Measurements from ENCODE around the gene MRPS10.

Gene MRPS10

GRCh38 chr6:42228305-42228704 is 10.6 kb upstream of the MRPS10 start:
- TF ChIP-seq CTCF (IDR thresholded peaks at IDR 0.05; ENCODE audit: low read depth, low read length, missing control alignments) = no peak
- no peak for DNase-seq
- H3K36me3 ChIP-seq (replicated peaks) = peaks cover 7% of the 10 kb centered on the region
- no peaks in the 10 kb centered on the region for H3K27me3 ChIP-seq (replicated peaks)
- H3K4me3 ChIP-seq (ENCODE audit: low read depth, low read length) = no peak overlapping the region
- H3K27ac ChIP-seq = no peak overlapping the region
- in situ Hi-C loops (cut with HindIII; ENCODE audit: low pct_ligation_motif_present, low sequenced_read_pairs) = no loop called here

GRCh38 chr6:42227173-42227850 is 9.7 kb upstream of the MRPS10 start:
- peaks cover 4% of the 10 kb centered on the region for H3K36me3 ChIP-seq (replicated peaks)
- in situ Hi-C loops (cut with HindIII; ENCODE audit: low pct_ligation_motif_present, low sequenced_read_pairs) = no loop called here
- no peak for DNase-seq
- TF ChIP-seq CTCF (IDR thresholded peaks at IDR 0.05; ENCODE audit: low read depth, low read length, missing control alignments) = no peak
- no peaks in the 10 kb centered on the region for H3K27me3 ChIP-seq (replicated peaks)
- no peak overlapping the region for H3K4me3 ChIP-seq (ENCODE audit: low read depth, low read length)
- H3K27ac ChIP-seq = peak overlapping the region; percentile 74

- Histone ChIP-seq H3K27ac (peak overlapping the region; percentile 74), H3K4me3 (ENCODE audit: low read depth, low read length) (no peak overlapping the region), H3K36me3 (replicated peaks) (peaks cover 4% of the 10 kb centered on the region), H3K27me3 (replicated peaks) (no peaks in the 10 kb centered on the region)
- TF ChIP-seq CTCF (IDR thresholded peaks at IDR 0.05; ENCODE audit: low read depth, low read length, missing control alignments) = no peak
- in situ Hi-C loops (cut with HindIII; ENCODE audit: low pct_ligation_motif_present, low sequenced_read_pairs) = no loop called here
- DNase-seq = peak; percentile 11
These were observed 9.0 kb upstream of the MRPS10 start for GRCh38 chr6:42226645-42227143.

- DNase-seq = peak; percentile 66
- peak overlapping the region; percentile 74 for H3K27ac ChIP-seq
- peaks cover 4% of the 10 kb centered on the region for H3K36me3 ChIP-seq (replicated peaks)
- in situ Hi-C loops (cut with HindIII; ENCODE audit: low pct_ligation_motif_present, low sequenced_read_pairs) = no loop called here
- no peaks in the 10 kb centered on the region for H3K27me3 ChIP-seq (replicated peaks)
- no peak overlapping the region for H3K4me3 ChIP-seq (ENCODE audit: low read depth, low read length)
- TF ChIP-seq CTCF (IDR thresholded peaks at IDR 0.05; ENCODE audit: low read depth, low read length, missing control alignments) = no peak
These were observed 8.5 kb upstream of the MRPS10 start for GRCh38 chr6:42226161-42226611.

GRCh38 chr6:42225419-42225818 is 7.8 kb upstream of the MRPS10 start:
- H3K27ac ChIP-seq = peak overlapping the region; percentile 92
- peaks cover 4% of the 10 kb centered on the region for H3K36me3 ChIP-seq (replicated peaks)
- no peak for TF ChIP-seq CTCF (IDR thresholded peaks at IDR 0.05; ENCODE audit: low read depth, low read length, missing control alignments)
- no peak overlapping the region for H3K4me3 ChIP-seq (ENCODE audit: low read depth, low read length)
- DNase-seq = no peak
- no peaks in the 10 kb centered on the region for H3K27me3 ChIP-seq (replicated peaks)
- in situ Hi-C loops (cut with HindIII; ENCODE audit: low pct_ligation_motif_present, low sequenced_read_pairs) = no loop called here

- no peak for DNase-seq
- H3K27ac ChIP-seq = peak overlapping the region; percentile 92
- in situ Hi-C loops (cut with HindIII; ENCODE audit: low pct_ligation_motif_present, low sequenced_read_pairs) = no loop called here
- H3K4me3 ChIP-seq (ENCODE audit: low read depth, low read length) = no peak overlapping the region
- H3K36me3 ChIP-seq (replicated peaks) = peaks cover 4% of the 10 kb centered on the region
- TF ChIP-seq CTCF (IDR thresholded peaks at IDR 0.05; ENCODE audit: low read depth, low read length, missing control alignments) = no peak
- H3K27me3 ChIP-seq (replicated peaks) = no peaks in the 10 kb centered on the region
These were observed 7.3 kb upstream of the MRPS10 start for GRCh38 chr6:42225029-42225339.
